GM21576 (cell line): ENCODE measurements around the gene ST8SIA2.

Experiments used
- ATAC-seq: cut with Tn5 transposase; IDR thresholded peaks from one replicate; pipeline ENCODE4 v1.9.1; 2021; ENCODE audit warnings: mild to moderate bottlenecking, moderate library complexity; ENCODE audit not compliant: unreplicated experiment

ST8SIA2 gene

GRCh38 chr15:92480361-92480760, 86.7 kb downstream of the ST8SIA2 start:
- ATAC-seq, result no peak

DNA sequence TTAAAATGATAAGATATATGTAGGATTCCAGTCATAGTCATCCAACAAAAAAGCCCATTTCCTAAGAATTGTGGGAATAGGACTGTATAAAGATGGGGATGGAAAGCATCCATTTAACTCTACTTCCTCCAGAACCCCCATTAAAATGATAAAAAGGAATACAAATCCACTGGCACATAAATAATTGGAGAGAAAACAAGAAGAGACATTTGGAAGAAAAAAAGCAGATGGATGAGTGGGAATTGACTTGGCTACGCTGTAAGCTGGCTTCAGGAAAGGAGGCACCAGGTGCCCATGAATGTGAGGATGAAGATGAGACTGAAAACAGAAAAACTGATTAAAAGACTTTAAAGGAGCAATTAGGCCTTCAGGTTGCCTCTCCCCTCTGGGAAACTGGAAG, 91.8 kb downstream of the ST8SIA2 start:
- ATAC-seq, result no peak

- no peak for ATAC-seq
These were observed 99.0 kb downstream of the ST8SIA2 start for GRCh38 chr15:92492551-92493115.

DNA sequence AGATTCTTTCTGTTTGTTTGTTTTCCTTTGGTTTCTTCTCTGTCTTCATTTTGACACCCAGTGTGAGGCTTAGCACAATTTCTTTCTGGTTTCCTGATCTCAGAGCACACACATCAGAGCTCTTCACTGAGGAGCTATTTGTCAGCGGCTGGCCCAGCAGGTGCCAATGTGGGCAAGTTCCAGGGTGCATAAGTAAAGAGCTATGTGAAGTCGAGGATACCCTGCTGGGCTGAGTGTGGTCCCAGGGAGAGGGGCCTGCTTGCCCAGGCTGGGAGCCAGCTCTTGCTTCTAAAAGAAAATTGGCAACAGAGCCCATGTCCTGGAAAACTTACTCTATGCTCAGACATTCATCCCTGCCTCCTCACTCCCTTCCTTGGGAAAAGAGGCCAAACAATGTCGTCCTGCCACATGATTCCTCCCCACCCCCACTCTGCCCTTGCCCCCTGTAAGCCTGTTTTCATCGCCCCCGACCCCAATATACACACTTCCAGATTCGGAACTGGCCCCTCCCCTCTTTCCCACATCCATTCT, 101.2 kb downstream of the ST8SIA2 start:
- ATAC-seq, result no peak

- no peak for ATAC-seq
These were observed 101.8 kb downstream of the ST8SIA2 start for GRCh38 chr15:92495446-92495845.

DNA sequence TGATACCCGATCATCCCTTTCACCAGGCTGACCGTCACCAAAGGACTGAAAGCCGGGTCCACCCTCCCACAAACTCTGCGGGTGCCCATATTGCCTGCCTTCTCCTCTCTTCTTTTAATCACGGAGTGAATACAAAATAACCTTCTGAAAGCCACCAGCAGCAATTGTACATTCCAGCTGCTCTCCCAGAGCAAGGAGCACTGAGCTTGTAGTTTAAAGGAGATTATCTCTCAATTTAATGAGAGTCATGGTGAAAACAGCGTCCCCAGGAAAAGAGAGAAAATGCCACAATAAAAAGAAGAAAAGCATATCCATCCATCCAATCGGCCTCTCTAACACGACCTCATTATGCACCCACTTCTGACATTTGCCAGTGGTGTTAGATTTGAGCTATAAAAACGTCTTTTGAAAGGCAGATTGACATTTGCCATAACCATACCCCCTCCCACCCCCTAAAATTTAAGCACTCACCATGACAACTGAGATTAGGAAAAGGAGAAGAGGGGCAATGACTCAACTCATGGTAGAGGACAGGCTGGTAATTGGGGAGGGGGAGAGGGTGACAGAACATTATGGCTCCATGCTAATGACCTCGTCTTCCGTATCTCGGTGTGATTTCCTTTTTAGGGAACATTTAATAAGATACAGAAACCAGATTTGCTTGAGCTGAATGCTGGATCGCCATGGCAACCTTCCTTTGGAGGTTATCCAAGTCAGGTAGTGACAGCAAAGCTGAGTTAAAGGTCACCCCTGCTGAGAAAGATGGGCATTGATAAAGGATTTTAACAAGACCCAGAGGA, 106.2 kb downstream of the ST8SIA2 start:
- ATAC-seq, result no peak

- ATAC-seq, result no peak
These were observed 108.7 kb downstream of the ST8SIA2 start for GRCh38 chr15:92502336-92502735.

DNA sequence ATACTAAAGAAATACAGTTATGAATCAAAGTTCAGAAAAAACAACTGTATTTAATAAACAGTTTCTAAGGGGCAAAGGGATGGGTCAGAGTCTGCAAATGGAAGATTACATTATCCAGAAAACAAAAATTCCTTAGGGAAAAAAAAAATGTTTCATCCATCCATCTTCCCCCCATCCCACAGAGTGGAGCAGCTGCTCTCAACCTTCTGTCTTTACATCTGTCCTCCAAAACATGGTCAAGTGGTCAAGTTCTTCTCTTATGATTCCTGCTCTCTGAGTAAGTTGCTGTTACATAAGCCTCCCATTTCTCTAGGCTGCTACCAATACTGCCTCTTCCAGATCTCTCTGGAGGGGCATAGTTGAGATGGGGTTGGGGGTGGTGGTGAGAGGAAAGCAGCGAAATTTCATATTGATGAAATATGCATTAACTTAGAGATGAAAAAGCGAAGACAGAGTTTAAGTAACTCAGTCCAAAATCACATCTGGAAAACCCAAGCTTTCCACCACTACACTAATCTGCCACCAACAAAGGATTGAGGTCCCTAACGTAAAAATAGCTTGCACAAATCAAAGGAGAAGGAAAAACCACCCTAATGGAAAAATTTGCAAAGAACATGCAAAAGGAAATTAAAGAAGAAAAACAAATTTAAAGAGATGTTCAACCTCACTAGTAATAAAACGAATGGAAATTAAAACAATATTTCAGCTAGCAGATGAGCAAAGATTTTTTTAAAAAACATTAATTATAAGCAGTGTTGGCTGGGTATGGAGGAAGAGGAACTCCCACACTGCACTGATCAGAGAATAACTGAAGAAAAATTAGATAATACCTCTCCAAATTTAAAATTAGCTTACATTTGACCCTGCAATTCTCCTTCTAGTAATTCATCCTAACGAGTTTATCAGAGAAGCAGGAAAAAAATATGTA, 109.5 kb downstream of the ST8SIA2 start:
- ATAC-seq, result no peak

DNA sequence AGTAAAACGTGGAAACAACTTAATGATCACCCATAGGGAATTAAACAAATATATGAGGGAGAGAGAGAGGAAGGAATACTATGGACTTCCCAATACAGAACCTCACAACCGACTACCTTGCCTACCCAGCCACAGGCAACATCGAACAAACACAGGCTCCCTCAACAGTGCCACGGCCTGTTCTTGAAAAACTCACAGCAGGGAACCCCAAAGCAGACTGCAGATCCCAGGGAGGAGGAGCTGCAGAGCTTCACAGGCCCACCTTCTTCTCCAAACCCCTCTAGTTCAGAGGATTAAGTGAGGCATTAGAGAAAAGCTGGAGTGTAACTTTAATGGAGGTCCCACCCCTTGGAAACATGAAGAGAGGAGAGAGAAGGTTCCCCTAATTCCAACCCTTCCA, 110.2 kb downstream of the ST8SIA2 start:
- ATAC-seq, result no peak

DNA sequence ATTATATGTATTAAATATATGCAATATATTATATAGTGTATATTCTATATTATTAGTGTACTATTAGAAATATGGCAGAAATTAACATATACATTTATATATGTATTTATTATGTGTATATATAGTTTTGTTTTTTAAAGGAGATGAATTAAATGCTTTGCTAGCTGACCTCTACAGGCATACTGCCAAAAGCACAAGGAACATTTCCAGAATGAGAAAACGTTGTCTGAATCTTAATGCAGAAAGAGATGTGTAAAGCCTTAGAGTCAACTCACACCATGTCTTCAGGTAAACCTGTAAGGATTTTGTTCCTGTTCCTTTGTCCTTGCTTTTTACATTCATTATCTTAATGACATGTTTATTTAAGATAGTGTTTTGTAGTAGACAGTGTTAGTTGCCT, 111.9 kb downstream of the ST8SIA2 start:
- ATAC-seq, result no peak

DNA sequence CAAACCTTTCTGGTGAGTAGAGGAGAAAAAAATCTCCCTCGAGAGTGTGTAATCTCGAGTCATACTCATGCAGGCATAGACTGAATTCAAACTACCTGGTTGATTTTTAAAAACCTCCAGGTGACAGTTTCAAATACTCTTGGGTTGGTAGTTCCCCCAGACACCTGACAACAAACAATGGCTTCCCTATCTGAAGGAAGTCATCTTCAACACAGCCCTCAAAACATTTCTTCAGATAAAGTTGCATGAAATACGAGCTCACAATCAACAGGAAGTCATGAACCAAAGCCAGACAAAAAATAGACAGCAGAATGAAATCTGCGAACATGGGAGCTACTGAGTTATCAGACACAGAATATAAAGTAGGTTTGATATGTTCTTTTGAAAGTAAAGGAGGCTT, 112.8 kb downstream of the ST8SIA2 start:
- no peak for ATAC-seq

- ATAC-seq, result no peak
These were observed 116.6 kb downstream of the ST8SIA2 start for GRCh38 chr15:92510163-92510882.
